Liver (tissue), 9 donors: ENCODE measurements around the gene SYT2. TPM values are rescaled to one million over a fixed set of nuclear protein-coding genes. Genes with fewer than 3 reads are reported as not detected.

ENCODE experiments used
- DNase-seq: peaks from one replicate; pipeline ENCODE4 v3.0.0-alpha.2; 2017; ENCODE audit warnings: low spot score
- H3K27ac ChIP-seq, 2 donors: one replicate each; pipeline ENCODE4 v1.7.0; 2013; ENCODE audit warnings: inconsistent platforms in 2 of 2, low read length in 2 of 2, control low read depth in 1 of 2, low read depth in 1 of 2, mild to moderate bottlenecking in 1 of 2
- H3K27me3 ChIP-seq, 4 donors: one replicate each; pipeline versions ENCODE4 v1.6.1 to v1.7.0; 2013; ENCODE audit warnings: low read length in 3 of 4, inconsistent platforms in 1 of 4, mild to moderate bottlenecking in 1 of 4, moderate library complexity in 1 of 4; ENCODE audit not compliant: control insufficient read depth in 4 of 4, insufficient read depth in 4 of 4
- H3K36me3 ChIP-seq, 4 donors: one replicate each; pipeline versions ENCODE4 v1.6.1 to v1.7.0; 2013; ENCODE audit warnings: low read length in 3 of 4, mild to moderate bottlenecking in 3 of 4, low read depth in 1 of 4, moderate library complexity in 1 of 4; ENCODE audit not compliant: control insufficient read depth in 4 of 4, insufficient read depth in 3 of 4
- H3K4me1 ChIP-seq, 4 donors: one replicate each; pipeline versions ENCODE4 v1.6.1 to v1.7.0; 2013; ENCODE audit warnings: low read length in 3 of 4, mild to moderate bottlenecking in 3 of 4, moderate library complexity in 1 of 4; ENCODE audit not compliant: control insufficient read depth in 4 of 4, insufficient read depth in 4 of 4
- H3K4me3 ChIP-seq, 3 donors: one replicate each; pipeline versions ENCODE4 v1.6.1 to v1.7.0; 2013; ENCODE audit warnings: low read length in 3 of 3, control low read depth in 1 of 3, low read depth in 1 of 3, mild to moderate bottlenecking in 1 of 3
- H3K9ac ChIP-seq, 2 donors: one replicate each; pipeline ENCODE4 v1.7.0; 2013; ENCODE audit warnings: low read length in 2 of 2, mild to moderate bottlenecking in 2 of 2, moderate library complexity in 2 of 2, control low read depth in 1 of 2, low read depth in 1 of 2
- H3K9me3 ChIP-seq, 4 donors: one replicate each; pipeline versions ENCODE4 v1.6.1 to v1.7.0; 2013; ENCODE audit warnings: low read length in 3 of 4; ENCODE audit not compliant: control insufficient read depth in 4 of 4
- EGR1 ChIP-seq, 2 donors: IDR thresholded peaks; 2 replicates each; pipeline ENCODE4 v1.6.1; 2016 to 2018; ENCODE audit warnings: antibody characterized with exemption in 2 of 2, low read depth in 2 of 2
- FOXA1 ChIP-seq: IDR thresholded peaks from 2 replicates; pipeline ENCODE4 v1.6.1; 2016; ENCODE audit warnings: antibody characterized with exemption
- FOXA2 ChIP-seq: IDR thresholded peaks from 2 replicates; pipeline ENCODE4 v1.6.1; 2016; ENCODE audit warnings: antibody characterized with exemption
- GABPA ChIP-seq, 2 donors: IDR thresholded peaks in 1 of 2; conservative IDR thresholded peaks in 1 of 2; 2 replicates each; pipeline ENCODE4 v1.6.1; 2016; ENCODE audit warnings: antibody characterized with exemption in 2 of 2, mild to moderate bottlenecking in 1 of 2, moderate library complexity in 1 of 2
- HNF4A ChIP-seq, 2 donors: conservative IDR thresholded peaks; 2 replicates each; pipeline ENCODE4 v1.6.1; 2016; ENCODE audit warnings: antibody characterized with exemption in 2 of 2, mild to moderate bottlenecking in 2 of 2
- HNF4G ChIP-seq: IDR thresholded peaks from 2 replicates; pipeline ENCODE4 v1.6.1; 2016; ENCODE audit warnings: antibody characterized with exemption
- JUND ChIP-seq, 2 donors: IDR thresholded peaks; 2 replicates each; pipeline ENCODE4 v1.6.1; 2016; ENCODE audit warnings: antibody characterized with exemption in 2 of 2
- MAX ChIP-seq: IDR thresholded peaks from 2 replicates; pipeline ENCODE4 v1.6.1; 2016; ENCODE audit warnings: antibody characterized with exemption
- NR2F2 ChIP-seq: IDR thresholded peaks from 2 replicates; pipeline ENCODE4 v1.6.1; 2016; ENCODE audit warnings: antibody characterized with exemption
- RAD21 ChIP-seq, 2 donors: IDR thresholded peaks; 2 replicates each; pipeline ENCODE4 v1.6.1; 2016; ENCODE audit warnings: antibody characterized with exemption in 2 of 2, mild to moderate bottlenecking in 2 of 2
- RXRA ChIP-seq, 2 donors: IDR thresholded peaks; 2 replicates each; pipeline ENCODE4 v1.6.1; 2017 to 2018; ENCODE audit warnings: antibody characterized with exemption in 2 of 2, mild to moderate bottlenecking in 1 of 2
- SP1 ChIP-seq: IDR thresholded peaks from 2 replicates; pipeline ENCODE4 v1.6.1; 2018; ENCODE audit warnings: antibody characterized with exemption, mild to moderate bottlenecking
- TAF1 ChIP-seq: conservative IDR thresholded peaks from 2 replicates; pipeline ENCODE4 v1.6.1; 2016; ENCODE audit warnings: antibody characterized with exemption, mild to moderate bottlenecking
- YY1 ChIP-seq: IDR thresholded peaks from 2 replicates; pipeline ENCODE4 v1.6.1; 2016; ENCODE audit warnings: antibody characterized with exemption, mild to moderate bottlenecking
- WGBS: extraction: QIAGEN DNeasy Blood & Tissue Kit; methylation state at CpG from one replicate; pipeline ENCODE4 v1.1.7; 2013; 5-methylcytosine and 5-hydroxymethylcytosine counted together
- polyA plus RNA-seq, 2 donors: library from polyadenylated mRNA; stranded (reverse) in 1 of 2; unstranded in 1 of 2; fragments of 200-250 nt in 1 of 2; fragments of >200 nt in 1 of 2; fragmentation: Nextera tagmentation in 1 of 2; extraction: Ambion mirVana in 1 of 2; gene quantifications; one replicate each; pipeline versions ENCODE4 v1.2.1 to v1.2.3, GENCODE V29; 2013 to 2015
- total RNA-seq, 2 donors: library from RNA; depleted of rRNA; stranded (reverse); fragments of >200 nt; gene quantifications; one replicate each; pipeline ENCODE4 v1.2.3, GENCODE V29; 2014
- TF ChIP-seq, protein P1 (sequence below): IDR thresholded peaks from 2 replicates; pipeline ENCODE4 v1.6.1; 2016; ENCODE audit warnings: antibody characterized with exemption
- TF ChIP-seq, protein P2 (sequence below): IDR thresholded peaks from 2 replicates; pipeline ENCODE4 v1.6.1; 2016; ENCODE audit warnings: antibody characterized with exemption, mild to moderate bottlenecking
- TF ChIP-seq, protein P3 (sequence below): IDR thresholded peaks from 2 replicates; pipeline ENCODE4 v1.6.1; 2016; ENCODE audit warnings: antibody characterized with exemption
- TF ChIP-seq, protein P4 (sequence below): fragments of 150-350 bp; IDR thresholded peaks from 2 replicates; pipeline ENCODE4 v1.5.1; 2017; ENCODE audit warnings: improper control_type of control experiment, low read depth, low read length; ENCODE audit not compliant: missing input control
- donor health status: healthy.
- donor health status: healthy.
- donor health status: healthy.
- donor health status: healthy.
- donor health status: healthy.

Gene SYT2
- total and polyA plus RNA-seq, 4 donors, result under 0.01 to 0.07 TPM; not detected in 2

DNA sequence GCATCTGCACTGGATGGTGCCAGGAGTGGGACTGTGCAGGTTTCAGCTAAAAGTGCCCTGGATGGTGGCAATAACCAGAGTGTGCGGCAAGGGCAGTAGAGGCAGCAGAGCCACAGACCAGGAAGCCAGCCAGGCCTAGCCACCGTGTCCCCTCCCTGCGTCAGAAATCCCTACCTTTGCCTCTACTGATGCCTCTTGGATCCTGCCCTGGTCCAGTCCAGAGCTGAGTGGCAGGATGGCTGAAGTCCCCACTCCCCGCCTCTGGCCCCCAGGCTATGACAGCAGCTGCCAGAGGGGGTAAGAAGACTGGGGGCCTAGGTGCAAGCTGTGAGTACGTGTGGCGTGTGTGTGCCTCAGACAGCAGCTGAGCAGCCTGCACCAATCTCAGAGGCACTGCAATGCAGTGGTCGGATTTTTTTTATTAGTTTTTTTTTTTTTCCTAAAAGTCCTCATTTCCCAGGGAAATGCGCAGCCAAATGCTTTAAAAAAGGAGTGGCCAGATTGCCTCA is 51.9 kb downstream of the SYT2 start:
- no peak overlapping the region for H3K9ac ChIP-seq
- no peak overlapping the region for H3K27ac ChIP-seq
- no peaks in the 10 kb centered on the region for H3K9me3 ChIP-seq
- no peaks in the 10 kb centered on the region for H3K36me3 ChIP-seq
- H3K27me3 ChIP-seq, result peaks cover 0 to 15% (median 3%) of the 10 kb centered on the region in 4 donors
- whole genome bisulfite sequencing, result 78% methylated on average over 8 of the region's 8 CpGs
- TF ChIP-seq, protein P1, sequence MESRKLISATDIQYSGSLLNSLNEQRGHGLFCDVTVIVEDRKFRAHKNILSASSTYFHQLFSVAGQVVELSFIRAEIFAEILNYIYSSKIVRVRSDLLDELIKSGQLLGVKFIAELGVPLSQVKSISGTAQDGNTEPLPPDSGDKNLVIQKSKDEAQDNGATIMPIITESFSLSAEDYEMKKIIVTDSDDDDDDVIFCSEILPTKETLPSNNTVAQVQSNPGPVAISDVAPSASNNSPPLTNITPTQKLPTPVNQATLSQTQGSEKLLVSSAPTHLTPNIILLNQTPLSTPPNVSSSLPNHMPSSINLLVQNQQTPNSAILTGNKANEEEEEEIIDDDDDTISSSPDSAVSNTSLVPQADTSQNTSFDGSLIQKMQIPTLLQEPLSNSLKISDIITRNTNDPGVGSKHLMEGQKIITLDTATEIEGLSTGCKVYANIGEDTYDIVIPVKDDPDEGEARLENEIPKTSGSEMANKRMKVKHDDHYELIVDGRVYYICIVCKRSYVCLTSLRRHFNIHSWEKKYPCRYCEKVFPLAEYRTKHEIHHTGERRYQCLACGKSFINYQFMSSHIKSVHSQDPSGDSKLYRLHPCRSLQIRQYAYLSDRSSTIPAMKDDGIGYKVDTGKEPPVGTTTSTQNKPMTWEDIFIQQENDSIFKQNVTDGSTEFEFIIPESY, result no peak
- TF ChIP-seq HNF4A (conservative IDR thresholded peaks at IDR 0.05), result no peak
- no peak for TF ChIP-seq YY1
- no peak for TF ChIP-seq TAF1
- no peak for TF ChIP-seq RXRA (IDR thresholded peaks at IDR 0.05)
- no peak for TF ChIP-seq EGR1 (IDR thresholded peaks at IDR 0.05; ENCODE audit: low read depth in 2 of 2)
- TF ChIP-seq, protein P2, sequence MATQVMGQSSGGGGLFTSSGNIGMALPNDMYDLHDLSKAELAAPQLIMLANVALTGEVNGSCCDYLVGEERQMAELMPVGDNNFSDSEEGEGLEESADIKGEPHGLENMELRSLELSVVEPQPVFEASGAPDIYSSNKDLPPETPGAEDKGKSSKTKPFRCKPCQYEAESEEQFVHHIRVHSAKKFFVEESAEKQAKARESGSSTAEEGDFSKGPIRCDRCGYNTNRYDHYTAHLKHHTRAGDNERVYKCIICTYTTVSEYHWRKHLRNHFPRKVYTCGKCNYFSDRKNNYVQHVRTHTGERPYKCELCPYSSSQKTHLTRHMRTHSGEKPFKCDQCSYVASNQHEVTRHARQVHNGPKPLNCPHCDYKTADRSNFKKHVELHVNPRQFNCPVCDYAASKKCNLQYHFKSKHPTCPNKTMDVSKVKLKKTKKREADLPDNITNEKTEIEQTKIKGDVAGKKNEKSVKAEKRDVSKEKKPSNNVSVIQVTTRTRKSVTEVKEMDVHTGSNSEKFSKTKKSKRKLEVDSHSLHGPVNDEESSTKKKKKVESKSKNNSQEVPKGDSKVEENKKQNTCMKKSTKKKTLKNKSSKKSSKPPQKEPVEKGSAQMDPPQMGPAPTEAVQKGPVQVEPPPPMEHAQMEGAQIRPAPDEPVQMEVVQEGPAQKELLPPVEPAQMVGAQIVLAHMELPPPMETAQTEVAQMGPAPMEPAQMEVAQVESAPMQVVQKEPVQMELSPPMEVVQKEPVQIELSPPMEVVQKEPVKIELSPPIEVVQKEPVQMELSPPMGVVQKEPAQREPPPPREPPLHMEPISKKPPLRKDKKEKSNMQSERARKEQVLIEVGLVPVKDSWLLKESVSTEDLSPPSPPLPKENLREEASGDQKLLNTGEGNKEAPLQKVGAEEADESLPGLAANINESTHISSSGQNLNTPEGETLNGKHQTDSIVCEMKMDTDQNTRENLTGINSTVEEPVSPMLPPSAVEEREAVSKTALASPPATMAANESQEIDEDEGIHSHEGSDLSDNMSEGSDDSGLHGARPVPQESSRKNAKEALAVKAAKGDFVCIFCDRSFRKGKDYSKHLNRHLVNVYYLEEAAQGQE, result no peak
- no peak for TF ChIP-seq MAX
- no peak for TF ChIP-seq JUND (IDR thresholded peaks at IDR 0.05)
- TF ChIP-seq FOXA1, result no peak
- no peak for TF ChIP-seq RAD21 (IDR thresholded peaks at IDR 0.05)
- TF ChIP-seq HNF4G, result no peak
- no peak for TF ChIP-seq GABPA (IDR thresholded peaks at IDR 0.05 in 1 of 2, conservative IDR thresholded peaks at IDR 0.05 in 1 of 2)
- TF ChIP-seq FOXA2, result no peak
- TF ChIP-seq SP1, result no peak
- TF ChIP-seq, protein P3, sequence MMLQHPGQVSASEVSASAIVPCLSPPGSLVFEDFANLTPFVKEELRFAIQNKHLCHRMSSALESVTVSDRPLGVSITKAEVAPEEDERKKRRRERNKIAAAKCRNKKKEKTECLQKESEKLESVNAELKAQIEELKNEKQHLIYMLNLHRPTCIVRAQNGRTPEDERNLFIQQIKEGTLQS, result no peak
- TF ChIP-seq NR2F2, result no peak
- TF ChIP-seq, protein P4, sequence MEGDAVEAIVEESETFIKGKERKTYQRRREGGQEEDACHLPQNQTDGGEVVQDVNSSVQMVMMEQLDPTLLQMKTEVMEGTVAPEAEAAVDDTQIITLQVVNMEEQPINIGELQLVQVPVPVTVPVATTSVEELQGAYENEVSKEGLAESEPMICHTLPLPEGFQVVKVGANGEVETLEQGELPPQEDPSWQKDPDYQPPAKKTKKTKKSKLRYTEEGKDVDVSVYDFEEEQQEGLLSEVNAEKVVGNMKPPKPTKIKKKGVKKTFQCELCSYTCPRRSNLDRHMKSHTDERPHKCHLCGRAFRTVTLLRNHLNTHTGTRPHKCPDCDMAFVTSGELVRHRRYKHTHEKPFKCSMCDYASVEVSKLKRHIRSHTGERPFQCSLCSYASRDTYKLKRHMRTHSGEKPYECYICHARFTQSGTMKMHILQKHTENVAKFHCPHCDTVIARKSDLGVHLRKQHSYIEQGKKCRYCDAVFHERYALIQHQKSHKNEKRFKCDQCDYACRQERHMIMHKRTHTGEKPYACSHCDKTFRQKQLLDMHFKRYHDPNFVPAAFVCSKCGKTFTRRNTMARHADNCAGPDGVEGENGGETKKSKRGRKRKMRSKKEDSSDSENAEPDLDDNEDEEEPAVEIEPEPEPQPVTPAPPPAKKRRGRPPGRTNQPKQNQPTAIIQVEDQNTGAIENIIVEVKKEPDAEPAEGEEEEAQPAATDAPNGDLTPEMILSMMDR, result no peak
- no peaks in the 10 kb centered on the region for H3K4me1 ChIP-seq
- H3K4me3 ChIP-seq, result no peak overlapping the region
- no peak for DNase-seq
